GM23338 (cell line): Measurements from ENCODE around the gene KRT15. TPM values are rescaled to one million over a fixed set of nuclear protein-coding genes. Genes with fewer than 3 reads are reported as not detected.

ENCODE experiments used
- ATAC-seq: fragments of 200-7000 bp; cut with Tn5 transposase; 3 replicates; pipeline ENCODE4 v1.9.1; 2020
- DNase-seq: peaks from one replicate; pipeline ENCODE4 v3.0.0-alpha.2; 2015; ENCODE audit warnings: low spot score
- H2AFZ ChIP-seq: fragments of 200-600 bp; sonication (generic); 2 replicates; pipeline ENCODE4 v1.8.0; 2016; ENCODE audit warnings: antibody characterized with exemption, mild to moderate bottlenecking, moderate library complexity
- H3F3A ChIP-seq: fragments of 200-600 bp; sonication (generic); replicated peaks from 2 replicates; pipeline ENCODE4 v1.8.0; 2017; ENCODE audit warnings: antibody characterized with exemption, mixed run types, low read depth
- H3K27ac ChIP-seq: fragments of 200-600 bp; sonication (generic); 2 replicates; pipeline ENCODE4 v1.6.1; 2016; ENCODE audit warnings: low read depth
- H3K27me3 ChIP-seq: fragments of 200-600 bp; sonication (generic); 2 replicates; pipeline ENCODE4 v1.8.0; 2016; ENCODE audit warnings: mild to moderate bottlenecking, mixed run types, moderate library complexity; ENCODE audit not compliant: insufficient read depth
- H3K36me3 ChIP-seq: fragments of 200-600 bp; sonication (generic); 2 replicates; pipeline ENCODE4 v1.8.0; 2016; ENCODE audit warnings: mild to moderate bottlenecking; ENCODE audit not compliant: insufficient read depth
- H3K4me1 ChIP-seq: fragments of 200-600 bp; sonication (generic); 2 replicates; pipeline ENCODE4 v1.8.0; 2016; ENCODE audit warnings: mild to moderate bottlenecking, moderate library complexity; ENCODE audit not compliant: insufficient read depth
- H3K4me2 ChIP-seq: fragments of 200-600 bp; sonication (generic); 2 replicates; pipeline ENCODE4 v1.7.1; 2017; ENCODE audit warnings: mixed run types
- H3K4me3 ChIP-seq: fragments of 200-600 bp; sonication (generic); 2 replicates; pipeline ENCODE4 v1.6.1; 2016; ENCODE audit warnings: mixed run types
- H3K79me2 ChIP-seq: fragments of 200-600 bp; sonication (generic); replicated peaks from 2 replicates; pipeline ENCODE4 v1.8.0; 2017; ENCODE audit warnings: mild to moderate bottlenecking; ENCODE audit not compliant: insufficient read depth
- H3K9me2 ChIP-seq: fragments of 200-600 bp; sonication (generic); 2 replicates; pipeline ENCODE4 v1.8.0; 2017; ENCODE audit not compliant: insufficient read depth
- H4K20me1 ChIP-seq: fragments of 200-600 bp; sonication (generic); replicated peaks from 2 replicates; pipeline ENCODE4 v1.8.0; 2017; ENCODE audit warnings: mild to moderate bottlenecking; ENCODE audit not compliant: insufficient read depth
- H3K27ac Mint-ChIP-seq: 2 replicates; pipeline ENCODE4 v1.8.0; 2020; ENCODE audit warnings: inconsistent platforms, mild to moderate bottlenecking, moderate library complexity, mixed read lengths
- H3K27me3 Mint-ChIP-seq: 3 replicates; pipeline ENCODE4 v1.8.0; 2022; ENCODE audit warnings: low read depth, mild to moderate bottlenecking, moderate library complexity, mixed read lengths, inconsistent platforms; ENCODE audit not compliant: insufficient read depth, poor library complexity
- H3K36me3 Mint-ChIP-seq: 3 replicates; pipeline ENCODE4 v1.8.0; 2021; ENCODE audit warnings: low read depth, mild to moderate bottlenecking, inconsistent platforms, moderate library complexity, mixed read lengths
- H3K4me1 Mint-ChIP-seq: 3 replicates; pipeline ENCODE4 v1.8.0; 2020; ENCODE audit warnings: mild to moderate bottlenecking, inconsistent platforms, mixed read lengths
- H3K4me3 Mint-ChIP-seq: 3 replicates; pipeline ENCODE4 v1.8.0; 2021; ENCODE audit warnings: moderate library complexity, mild to moderate bottlenecking, inconsistent platforms, mixed read lengths
- H3K9me3 Mint-ChIP-seq: 3 replicates; pipeline ENCODE4 v1.8.0; 2020; ENCODE audit warnings: moderate library complexity, mild to moderate bottlenecking, inconsistent platforms, mixed read lengths
- CREB1 ChIP-seq: fragments of 250-450 bp; sonication (Bioruptor Pico); IDR thresholded peaks from 2 replicates; pipeline ENCODE4 v1.5.0; 2020; ENCODE audit warnings: low read depth, mild to moderate bottlenecking, moderate library complexity
- EZH2 ChIP-seq: fragments of 200-600 bp; sonication (generic); IDR thresholded peaks from one replicate; pipeline ENCODE4 v1.8.0; 2017; ENCODE audit warnings: antibody characterized with exemption, mild to moderate bottlenecking, low read depth; ENCODE audit not compliant: unreplicated experiment
- EZH2phosphoT487 ChIP-seq: fragments of 200-600 bp; sonication (generic); IDR thresholded peaks from one replicate; pipeline ENCODE4 v1.8.1; 2018; ENCODE audit warnings: antibody characterized with exemption; ENCODE audit not compliant: unreplicated experiment
- JUNB ChIP-seq: IDR thresholded peaks from one replicate; pipeline ENCODE4 v1.6.1; 2016; ENCODE audit warnings: antibody characterized with exemption; ENCODE audit not compliant: unreplicated experiment
- NANOG ChIP-seq: IDR thresholded peaks from 2 replicates; pipeline ENCODE4 v1.6.1; 2016; ENCODE audit warnings: antibody characterized with exemption, borderline replicate concordance
- POLR2AphosphoS5 ChIP-seq: IDR thresholded peaks from 2 replicates; pipeline ENCODE4 v1.6.1; 2016; ENCODE audit warnings: antibody characterized with exemption, low read depth
- REST ChIP-seq: IDR thresholded peaks from one replicate; pipeline ENCODE4 v1.6.1; 2018; ENCODE audit warnings: antibody characterized with exemption; ENCODE audit not compliant: unreplicated experiment
- STAT1 ChIP-seq: IDR thresholded peaks from one replicate; pipeline ENCODE4 v1.6.1; 2016; ENCODE audit warnings: antibody characterized with exemption; ENCODE audit not compliant: unreplicated experiment
- ZNF114 ChIP-seq: fragments of 250-450 bp; sonication (Bioruptor Pico); IDR thresholded peaks from 2 replicates; pipeline ENCODE4 v1.5.0; 2020; ENCODE audit warnings: mild to moderate bottlenecking, moderate library complexity
- ZNF331 ChIP-seq: fragments of 250-450 bp; sonication (Bioruptor Pico); IDR thresholded peaks from 2 replicates; pipeline ENCODE4 v1.5.0; 2020; ENCODE audit warnings: low read depth, mild to moderate bottlenecking, moderate library complexity
- polyA plus RNA-seq: library from polyadenylated mRNA; unstranded; fragments of >200 nt; fragmentation: Nextera tagmentation; extraction: Ambion mirVana; gene quantifications from 2 replicates; pipeline ENCODE4 v1.2.1, GENCODE V29; 2016
- total RNA-seq: library from RNA; depleted of rRNA; stranded (reverse); fragments of >200 nt; shearing (Covaris generic); gene quantifications from 2 replicates; pipeline ENCODE4 v1.2.3, GENCODE V29; 2014
- TF ChIP-seq, protein P1 (sequence below): fragments of 250-450 bp; sonication (Bioruptor Pico); IDR thresholded peaks from 2 replicates; pipeline ENCODE4 v1.5.0; 2020; ENCODE audit warnings: mild to moderate bottlenecking, moderate library complexity
- TF ChIP-seq, protein P2 (sequence below), 2 experiments: fragments of 200-600 bp in 1 of 2; sonication (generic) in 1 of 2; conservative IDR thresholded peaks; 2 replicates each; pipeline versions ENCODE4 v1.5.1 to v1.6.1; 2016 to 2017; ENCODE audit warnings: antibody characterized with exemption in 2 of 2, low read depth in 2 of 2, mild to moderate bottlenecking in 2 of 2, moderate library complexity in 1 of 2
- TF ChIP-seq, protein P3 (sequence below): IDR thresholded peaks from 2 replicates; pipeline ENCODE4 v1.6.1; 2016; ENCODE audit warnings: antibody characterized with exemption

KRT15 gene
- total and polyA plus RNA-seq, 2 experiments from 2014 or later: 0.03 TPM; not detected in 1

GRCh38 chr17:41544935-41545334, 26.2 kb upstream of the KRT15 start:
- Histone ChIP-seq H3F3A (no peaks in the 10 kb centered on the region), H3K27ac (no peak overlapping the region), H2AFZ (peak overlapping the region; percentile 89), H3K79me2 (no peaks in the 10 kb centered on the region), H4K20me1 (no peaks in the 10 kb centered on the region), H3K4me2 (0 out of 2 replicates have a peak overlapping the region, but pooled peaks have one; percentile 26), H3K4me1 (peaks cover 16% of the 10 kb centered on the region), H3K4me3 (no peak overlapping the region), H3K36me3 (no peaks in the 10 kb centered on the region), H3K9me2 (no peaks in the 10 kb centered on the region), H3K27me3 (no peaks in the 10 kb centered on the region)
- Mint-ChIP-seq H3K4me3 (no peak overlapping the region), H3K27ac (no peak overlapping the region), H3K27me3 (peaks cover 24% of the 10 kb centered on the region), H3K9me3 (peaks cover 7% of the 10 kb centered on the region), H3K4me1 (peaks cover 33% of the 10 kb centered on the region), H3K36me3 (no peaks in the 10 kb centered on the region)
- TF ChIP-seq ZNF114 (no peak), EZH2 (no peak), JUNB (no peak), CREB1 (CRISPR knock-in tag) (no peak), ZNF331 (CRISPR knock-in tag) (no peak), REST (no peak), EZH2phosphoT487 (no peak), STAT1 (no peak), POLR2AphosphoS5 (no peak), NANOG (no peak)
- TF ChIP-seq, protein P1, sequence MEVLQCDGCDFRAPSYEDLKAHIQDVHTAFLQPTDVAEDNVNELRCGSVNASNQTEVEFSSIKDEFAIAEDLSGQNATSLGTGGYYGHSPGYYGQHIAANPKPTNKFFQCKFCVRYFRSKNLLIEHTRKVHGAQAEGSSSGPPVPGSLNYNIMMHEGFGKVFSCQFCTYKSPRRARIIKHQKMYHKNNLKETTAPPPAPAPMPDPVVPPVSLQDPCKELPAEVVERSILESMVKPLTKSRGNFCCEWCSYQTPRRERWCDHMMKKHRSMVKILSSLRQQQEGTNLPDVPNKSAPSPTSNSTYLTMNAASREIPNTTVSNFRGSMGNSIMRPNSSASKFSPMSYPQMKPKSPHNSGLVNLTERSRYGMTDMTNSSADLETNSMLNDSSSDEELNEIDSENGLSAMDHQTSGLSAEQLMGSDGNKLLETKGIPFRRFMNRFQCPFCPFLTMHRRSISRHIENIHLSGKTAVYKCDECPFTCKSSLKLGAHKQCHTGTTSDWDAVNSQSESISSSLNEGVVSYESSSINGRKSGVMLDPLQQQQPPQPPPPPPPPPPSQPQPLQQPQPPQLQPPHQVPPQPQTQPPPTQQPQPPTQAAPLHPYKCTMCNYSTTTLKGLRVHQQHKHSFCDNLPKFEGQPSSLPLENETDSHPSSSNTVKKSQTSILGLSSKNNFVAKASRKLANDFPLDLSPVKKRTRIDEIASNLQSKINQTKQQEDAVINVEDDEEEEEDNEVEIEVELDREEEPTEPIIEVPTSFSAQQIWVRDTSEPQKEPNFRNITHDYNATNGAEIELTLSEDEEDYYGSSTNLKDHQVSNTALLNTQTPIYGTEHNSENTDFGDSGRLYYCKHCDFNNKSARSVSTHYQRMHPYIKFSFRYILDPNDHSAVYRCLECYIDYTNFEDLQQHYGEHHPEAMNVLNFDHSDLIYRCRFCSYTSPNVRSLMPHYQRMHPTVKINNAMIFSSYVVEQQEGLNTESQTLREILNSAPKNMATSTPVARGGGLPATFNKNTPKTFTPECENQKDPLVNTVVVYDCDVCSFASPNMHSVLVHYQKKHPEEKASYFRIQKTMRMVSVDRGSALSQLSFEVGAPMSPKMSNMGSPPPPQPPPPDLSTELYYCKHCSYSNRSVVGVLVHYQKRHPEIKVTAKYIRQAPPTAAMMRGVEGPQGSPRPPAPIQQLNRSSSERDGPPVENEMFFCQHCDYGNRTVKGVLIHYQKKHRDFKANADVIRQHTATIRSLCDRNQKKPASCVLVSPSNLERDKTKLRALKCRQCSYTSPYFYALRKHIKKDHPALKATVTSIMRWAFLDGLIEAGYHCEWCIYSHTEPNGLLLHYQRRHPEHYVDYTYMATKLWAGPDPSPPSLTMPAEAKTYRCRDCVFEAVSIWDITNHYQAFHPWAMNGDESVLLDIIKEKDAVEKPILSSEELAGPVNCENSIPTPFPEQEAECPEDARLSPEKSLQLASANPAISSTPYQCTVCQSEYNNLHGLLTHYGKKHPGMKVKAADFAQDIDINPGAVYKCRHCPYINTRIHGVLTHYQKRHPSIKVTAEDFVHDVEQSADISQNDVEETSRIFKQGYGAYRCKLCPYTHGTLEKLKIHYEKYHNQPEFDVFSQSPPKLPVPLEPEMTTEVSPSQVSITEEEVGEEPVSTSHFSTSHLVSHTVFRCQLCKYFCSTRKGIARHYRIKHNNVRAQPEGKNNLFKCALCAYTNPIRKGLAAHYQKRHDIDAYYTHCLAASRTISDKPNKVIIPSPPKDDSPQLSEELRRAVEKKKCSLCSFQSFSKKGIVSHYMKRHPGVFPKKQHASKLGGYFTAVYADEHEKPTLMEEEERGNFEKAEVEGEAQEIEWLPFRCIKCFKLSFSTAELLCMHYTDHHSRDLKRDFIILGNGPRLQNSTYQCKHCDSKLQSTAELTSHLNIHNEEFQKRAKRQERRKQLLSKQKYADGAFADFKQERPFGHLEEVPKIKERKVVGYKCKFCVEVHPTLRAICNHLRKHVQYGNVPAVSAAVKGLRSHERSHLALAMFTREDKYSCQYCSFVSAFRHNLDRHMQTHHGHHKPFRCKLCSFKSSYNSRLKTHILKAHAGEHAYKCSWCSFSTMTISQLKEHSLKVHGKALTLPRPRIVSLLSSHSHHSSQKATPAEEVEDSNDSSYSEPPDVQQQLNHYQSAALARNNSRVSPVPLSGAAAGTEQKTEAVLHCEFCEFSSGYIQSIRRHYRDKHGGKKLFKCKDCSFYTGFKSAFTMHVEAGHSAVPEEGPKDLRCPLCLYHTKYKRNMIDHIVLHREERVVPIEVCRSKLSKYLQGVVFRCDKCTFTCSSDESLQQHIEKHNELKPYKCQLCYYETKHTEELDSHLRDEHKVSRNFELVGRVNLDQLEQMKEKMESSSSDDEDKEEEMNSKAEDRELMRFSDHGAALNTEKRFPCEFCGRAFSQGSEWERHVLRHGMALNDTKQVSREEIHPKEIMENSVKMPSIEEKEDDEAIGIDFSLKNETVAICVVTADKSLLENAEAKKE (CRISPR knock-in tag): no peak
- TF ChIP-seq, protein P2, sequence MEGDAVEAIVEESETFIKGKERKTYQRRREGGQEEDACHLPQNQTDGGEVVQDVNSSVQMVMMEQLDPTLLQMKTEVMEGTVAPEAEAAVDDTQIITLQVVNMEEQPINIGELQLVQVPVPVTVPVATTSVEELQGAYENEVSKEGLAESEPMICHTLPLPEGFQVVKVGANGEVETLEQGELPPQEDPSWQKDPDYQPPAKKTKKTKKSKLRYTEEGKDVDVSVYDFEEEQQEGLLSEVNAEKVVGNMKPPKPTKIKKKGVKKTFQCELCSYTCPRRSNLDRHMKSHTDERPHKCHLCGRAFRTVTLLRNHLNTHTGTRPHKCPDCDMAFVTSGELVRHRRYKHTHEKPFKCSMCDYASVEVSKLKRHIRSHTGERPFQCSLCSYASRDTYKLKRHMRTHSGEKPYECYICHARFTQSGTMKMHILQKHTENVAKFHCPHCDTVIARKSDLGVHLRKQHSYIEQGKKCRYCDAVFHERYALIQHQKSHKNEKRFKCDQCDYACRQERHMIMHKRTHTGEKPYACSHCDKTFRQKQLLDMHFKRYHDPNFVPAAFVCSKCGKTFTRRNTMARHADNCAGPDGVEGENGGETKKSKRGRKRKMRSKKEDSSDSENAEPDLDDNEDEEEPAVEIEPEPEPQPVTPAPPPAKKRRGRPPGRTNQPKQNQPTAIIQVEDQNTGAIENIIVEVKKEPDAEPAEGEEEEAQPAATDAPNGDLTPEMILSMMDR (conservative IDR thresholded peaks at IDR 0.05; ENCODE audit: low read depth in 2 of 2): no peak
- TF ChIP-seq, protein P3, sequence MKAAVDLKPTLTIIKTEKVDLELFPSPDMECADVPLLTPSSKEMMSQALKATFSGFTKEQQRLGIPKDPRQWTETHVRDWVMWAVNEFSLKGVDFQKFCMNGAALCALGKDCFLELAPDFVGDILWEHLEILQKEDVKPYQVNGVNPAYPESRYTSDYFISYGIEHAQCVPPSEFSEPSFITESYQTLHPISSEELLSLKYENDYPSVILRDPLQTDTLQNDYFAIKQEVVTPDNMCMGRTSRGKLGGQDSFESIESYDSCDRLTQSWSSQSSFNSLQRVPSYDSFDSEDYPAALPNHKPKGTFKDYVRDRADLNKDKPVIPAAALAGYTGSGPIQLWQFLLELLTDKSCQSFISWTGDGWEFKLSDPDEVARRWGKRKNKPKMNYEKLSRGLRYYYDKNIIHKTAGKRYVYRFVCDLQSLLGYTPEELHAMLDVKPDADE: no peak
- no peak for DNase-seq
- ATAC-seq: no peak
